OCI-LY1 (cell line): ENCODE data around the gene BOLA2B.

Source experiments
- EZH2 ChIP-seq: fragments of 200-600 bp; sonication (generic), shearing (Covaris generic); IDR thresholded peaks from 2 replicates; pipeline ENCODE4 v1.8.0; 2017; ENCODE audit warnings: borderline replicate concordance, mixed run types, mild to moderate bottlenecking, antibody characterized with exemption, low read length, moderate library complexity, mixed read lengths
- TF ChIP-seq, protein P1 (sequence below): fragments of 200-600 bp; sonication (generic), shearing (Covaris generic); IDR thresholded peaks from 2 replicates; pipeline ENCODE4 v1.5.1; 2017; ENCODE audit warnings: mild to moderate bottlenecking, antibody characterized with exemption, low read length, moderate library complexity, mixed read lengths

DNA sequence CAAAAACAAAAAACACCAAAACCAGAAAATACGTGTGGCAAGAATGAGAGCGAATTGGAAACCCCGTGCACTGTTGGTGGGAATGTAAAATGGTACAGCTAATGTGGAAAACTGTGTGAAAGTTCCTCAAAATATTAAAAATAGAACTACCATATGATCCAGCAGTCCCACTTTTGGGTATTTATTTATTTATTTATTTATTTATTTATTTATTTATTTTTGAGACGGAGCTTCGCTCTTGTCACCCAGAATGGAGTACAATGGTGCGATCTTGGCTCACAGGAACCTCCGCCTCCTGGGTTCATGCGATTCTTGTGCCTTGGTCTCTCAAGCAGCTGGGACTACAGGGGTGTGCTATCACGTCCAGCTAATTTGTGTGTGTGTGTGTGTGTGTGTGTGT lies 40.9 kb downstream of the BOLA2B start:
- TF ChIP-seq, protein P1, sequence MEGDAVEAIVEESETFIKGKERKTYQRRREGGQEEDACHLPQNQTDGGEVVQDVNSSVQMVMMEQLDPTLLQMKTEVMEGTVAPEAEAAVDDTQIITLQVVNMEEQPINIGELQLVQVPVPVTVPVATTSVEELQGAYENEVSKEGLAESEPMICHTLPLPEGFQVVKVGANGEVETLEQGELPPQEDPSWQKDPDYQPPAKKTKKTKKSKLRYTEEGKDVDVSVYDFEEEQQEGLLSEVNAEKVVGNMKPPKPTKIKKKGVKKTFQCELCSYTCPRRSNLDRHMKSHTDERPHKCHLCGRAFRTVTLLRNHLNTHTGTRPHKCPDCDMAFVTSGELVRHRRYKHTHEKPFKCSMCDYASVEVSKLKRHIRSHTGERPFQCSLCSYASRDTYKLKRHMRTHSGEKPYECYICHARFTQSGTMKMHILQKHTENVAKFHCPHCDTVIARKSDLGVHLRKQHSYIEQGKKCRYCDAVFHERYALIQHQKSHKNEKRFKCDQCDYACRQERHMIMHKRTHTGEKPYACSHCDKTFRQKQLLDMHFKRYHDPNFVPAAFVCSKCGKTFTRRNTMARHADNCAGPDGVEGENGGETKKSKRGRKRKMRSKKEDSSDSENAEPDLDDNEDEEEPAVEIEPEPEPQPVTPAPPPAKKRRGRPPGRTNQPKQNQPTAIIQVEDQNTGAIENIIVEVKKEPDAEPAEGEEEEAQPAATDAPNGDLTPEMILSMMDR, result no peak
- no peak for TF ChIP-seq EZH2
